ENCODE results near the gene SPHK2. TPM values are rescaled to one million over a fixed set of nuclear protein-coding genes. Genes with fewer than 3 reads are reported as not detected.
"Not testable (repeated sequence)": the region's sequence is repeated elsewhere in the genome, so short reads cannot be mapped to it uniquely, and the experiment has no call there.

SPHK2 gene
- total RNA-seq, 2 donors from 2014 or later: 26.9 to 27.2 TPM

DNA sequence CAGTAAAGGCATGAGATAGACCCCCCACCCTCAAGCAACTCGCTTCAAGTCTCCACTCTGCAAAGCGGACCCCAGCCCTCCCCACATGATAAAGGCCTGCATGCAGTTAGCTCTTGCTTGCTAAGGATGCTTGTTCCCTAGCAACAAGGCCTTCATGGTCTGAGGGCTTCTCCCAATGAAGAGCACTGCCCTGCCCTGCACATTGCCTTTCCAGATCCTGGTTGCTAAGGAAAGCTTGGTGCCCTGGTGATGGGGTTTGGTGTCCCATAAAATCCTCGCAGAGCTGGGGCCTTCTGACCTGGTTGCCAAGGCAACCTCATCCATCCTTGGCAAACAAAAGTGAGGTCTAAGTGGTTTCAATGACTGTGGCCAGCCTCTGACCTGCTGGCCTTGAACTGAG lies 11.9 kb downstream of the SPHK2 start:
- Mint-ChIP-seq H3K27ac (no peak overlapping the region), H3K4me3 (no peak overlapping the region), H3K27me3 (ENCODE audit: low read depth) (no peaks in the 10 kb centered on the region), H3K4me1 (ENCODE audit: low read depth) (peaks cover 54% of the 10 kb centered on the region), H3K36me3 (ENCODE audit: insufficient read depth in 2 of 2) (peaks cover 3% of the 10 kb centered on the region in 2 donors), H3K9me3 (no peaks in the 10 kb centered on the region)
- DNase-seq (no peak), ATAC-seq (replicated peaks in 1 of 2) (no peak)

DNA sequence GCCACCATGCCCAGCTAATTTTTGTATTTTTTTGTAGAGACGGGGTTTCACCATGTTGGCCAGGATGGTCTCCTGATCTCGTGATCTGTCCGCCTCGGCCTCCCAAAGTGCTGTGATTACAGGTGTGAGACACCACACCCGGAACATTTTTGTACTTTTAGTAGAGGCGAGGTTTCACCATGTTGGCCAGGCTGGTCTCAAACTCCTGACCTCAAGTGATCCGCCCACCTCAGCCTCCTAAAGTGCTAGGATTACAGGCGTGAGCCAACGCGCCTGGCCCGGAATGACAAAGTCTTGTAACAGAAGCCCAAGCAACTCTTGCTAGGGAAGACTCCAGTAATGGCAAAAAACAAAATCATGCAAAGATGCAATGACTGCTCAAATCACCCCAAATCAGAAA lies 13.0 kb downstream of the SPHK2 start:
- H3K27ac Mint-ChIP-seq; DNase-seq; H3K9me3 Mint-ChIP-seq; H3K4me3 Mint-ChIP-seq; H3K36me3 Mint-ChIP-seq (ENCODE audit: insufficient read depth in 2 of 2); H3K27me3 Mint-ChIP-seq (ENCODE audit: low read depth); ATAC-seq (replicated peaks in 1 of 2): not testable (repeated sequence)
- peaks cover 47% of the 10 kb centered on the region for H3K4me1 Mint-ChIP-seq (ENCODE audit: low read depth)

DNA sequence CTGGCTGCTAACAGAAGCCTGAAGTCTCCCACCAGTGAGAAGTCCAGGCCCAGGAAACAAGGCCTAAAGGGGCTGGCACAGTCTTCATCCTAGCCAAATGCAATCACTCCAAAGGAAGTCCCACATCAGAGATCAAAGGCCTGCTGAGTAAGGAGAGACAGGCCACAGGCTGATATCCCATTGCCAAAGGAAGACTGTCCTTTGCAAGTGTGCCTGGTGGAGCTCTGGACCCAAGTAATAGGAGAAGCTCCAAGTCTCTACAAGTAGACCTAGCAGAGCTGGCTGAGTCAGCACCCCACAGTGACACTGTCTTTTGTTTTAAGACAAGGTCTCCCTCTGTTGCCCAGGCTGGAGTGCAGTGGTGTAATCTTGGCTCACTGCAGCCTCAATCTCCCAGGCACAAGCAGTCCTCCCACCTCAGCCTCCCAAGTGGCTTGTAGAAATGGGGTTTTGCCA lies 13.4 kb downstream of the SPHK2 start:
- no peak for DNase-seq
- no peak overlapping the region for H3K4me3 Mint-ChIP-seq
- peaks cover 3% of the 10 kb centered on the region in 2 donors for H3K36me3 Mint-ChIP-seq (ENCODE audit: insufficient read depth in 2 of 2)
- ATAC-seq (replicated peaks in 1 of 2): no peak
- H3K4me1 Mint-ChIP-seq (ENCODE audit: low read depth): peaks cover 47% of the 10 kb centered on the region
- no peaks in the 10 kb centered on the region for H3K9me3 Mint-ChIP-seq
- no peak overlapping the region for H3K27ac Mint-ChIP-seq
- no peaks in the 10 kb centered on the region for H3K27me3 Mint-ChIP-seq (ENCODE audit: low read depth)

DNA sequence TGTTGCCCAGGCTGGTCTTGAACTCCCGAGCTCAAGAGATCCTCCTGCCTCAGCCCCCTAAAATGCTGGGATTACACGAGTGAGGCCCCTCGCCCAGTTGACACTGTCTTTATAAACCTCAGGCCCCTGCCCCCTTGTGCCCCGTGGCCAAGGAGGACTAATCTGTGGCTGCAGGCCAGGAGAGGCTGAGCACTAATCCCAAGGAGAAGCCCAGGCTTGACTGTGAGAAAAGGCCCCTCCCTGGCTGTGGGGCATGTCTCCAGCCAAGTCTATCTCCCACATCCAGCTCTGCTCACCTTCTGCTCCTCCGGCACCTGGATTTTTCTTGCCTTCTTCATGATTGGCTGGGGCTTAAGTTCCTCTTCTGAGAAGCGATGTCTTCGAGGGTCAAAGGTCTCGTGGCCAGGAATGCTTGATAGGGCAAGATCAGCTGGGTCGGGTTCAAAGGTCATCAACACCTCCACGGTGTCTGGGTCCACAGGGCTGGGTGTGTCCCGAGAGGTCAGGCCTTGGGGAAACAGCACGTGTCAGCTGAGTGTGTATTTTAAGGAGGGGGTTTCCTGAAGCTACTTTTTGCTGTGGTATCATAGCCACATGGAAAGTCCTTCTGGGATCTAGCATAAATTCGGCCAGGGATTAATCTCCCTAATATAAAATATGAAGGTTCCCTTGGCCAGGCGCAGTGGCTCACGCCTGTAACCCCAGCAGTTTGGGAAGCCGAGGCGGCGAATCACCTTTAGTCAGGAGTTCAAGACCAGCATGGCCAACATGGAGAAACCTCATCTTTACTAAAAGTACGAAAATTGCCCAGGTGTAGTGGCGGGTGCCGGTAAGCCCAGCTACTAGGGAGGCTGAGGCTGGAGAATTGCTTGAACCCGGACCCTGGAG lies 14.1 kb downstream of the SPHK2 start:
- H3K36me3 Mint-ChIP-seq (ENCODE audit: insufficient read depth in 2 of 2): peaks cover 3 to 4% of the 10 kb centered on the region in 2 donors
- no peaks in the 10 kb centered on the region for H3K27me3 Mint-ChIP-seq (ENCODE audit: low read depth)
- H3K4me3 Mint-ChIP-seq: peak overlapping the region; percentile 88 to 89
- ATAC-seq (replicated peaks in 1 of 2) (no peak), DNase-seq (no peak)
- peaks cover 0 to 1% of the 10 kb centered on the region in 2 donors for H3K9me3 Mint-ChIP-seq
- peaks cover 50% of the 10 kb centered on the region for H3K4me1 Mint-ChIP-seq (ENCODE audit: low read depth)
- peak overlapping the region; percentile 88 for H3K27ac Mint-ChIP-seq

DNA sequence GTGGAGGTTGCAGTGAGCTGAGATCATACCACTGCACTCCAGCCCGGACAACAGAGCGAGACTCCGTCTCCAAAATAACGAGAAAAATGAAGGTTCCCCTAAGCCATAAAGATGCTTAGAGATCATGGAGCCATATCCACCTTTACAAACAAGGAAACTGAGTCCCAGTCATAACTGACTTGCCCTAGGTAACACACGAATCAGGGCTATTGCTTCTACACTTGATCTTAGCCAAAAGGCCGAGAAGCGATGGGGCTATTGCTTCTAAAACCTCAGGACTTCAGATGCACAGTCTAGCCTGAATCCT lies 14.7 kb downstream of the SPHK2 start:
- H3K9me3 Mint-ChIP-seq: peaks cover 2 to 5% of the 10 kb centered on the region in 2 donors
- ATAC-seq (replicated peaks in 1 of 2): no peak
- H3K36me3 Mint-ChIP-seq (ENCODE audit: insufficient read depth in 2 of 2): peaks cover 3 to 7% of the 10 kb centered on the region in 2 donors
- H3K4me3 Mint-ChIP-seq: peak overlapping the region; percentile 88 to 89
- no peak for DNase-seq
- H3K27me3 Mint-ChIP-seq (ENCODE audit: low read depth): no peaks in the 10 kb centered on the region
- peak overlapping the region; percentile 88 for H3K27ac Mint-ChIP-seq
- H3K4me1 Mint-ChIP-seq (ENCODE audit: low read depth): peaks cover 56% of the 10 kb centered on the region

DNA sequence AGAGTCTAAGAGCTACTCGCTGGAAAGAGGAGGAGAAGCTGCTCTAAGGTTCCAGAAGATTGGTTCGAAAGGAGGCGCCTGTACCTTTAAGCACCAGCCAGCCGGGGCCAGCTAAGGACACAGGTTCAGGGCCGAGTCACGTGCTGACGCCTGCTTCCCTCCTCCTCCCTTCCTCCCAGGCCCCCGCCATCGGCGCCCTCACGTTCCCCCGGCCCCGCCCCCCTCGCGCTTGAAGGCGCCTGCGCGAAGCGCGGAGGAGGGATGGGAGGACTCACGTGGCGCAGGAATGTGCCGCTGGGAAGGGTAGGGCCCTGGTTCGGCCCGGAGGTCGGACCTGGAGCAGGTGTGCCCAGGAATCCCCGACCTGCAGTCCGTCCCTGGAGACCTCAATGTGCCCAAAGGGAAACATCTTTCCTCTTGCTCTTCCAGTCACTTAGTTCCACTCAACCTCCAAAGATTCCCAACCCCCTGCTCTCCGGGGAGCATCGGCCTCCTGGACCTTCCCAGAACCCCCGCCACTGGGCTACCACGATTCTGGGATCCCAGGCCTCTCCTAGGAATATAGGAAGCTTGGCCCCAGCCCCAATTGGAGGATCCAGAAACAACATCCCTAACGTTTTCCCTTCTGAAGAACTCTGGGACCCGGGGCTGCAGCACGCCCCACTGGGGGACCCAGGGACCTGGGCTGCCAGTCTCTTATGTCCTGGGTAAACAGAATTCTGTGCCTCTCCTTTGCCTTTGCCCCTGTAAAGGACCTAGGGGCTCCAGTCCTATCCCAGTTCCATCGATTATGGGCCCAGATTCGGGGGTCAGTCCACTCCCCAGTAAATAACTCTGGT lies 15.3 kb downstream of the SPHK2 start:
- no peaks in the 10 kb centered on the region for H3K27me3 Mint-ChIP-seq (ENCODE audit: low read depth)
- ATAC-seq (replicated peaks in 1 of 2) (peak; percentile 36 to 42), DNase-seq (peak; percentile 94)
- H3K4me3 Mint-ChIP-seq: peak overlapping the region; percentile 88 to 89
- H3K9me3 Mint-ChIP-seq: peaks cover 2 to 5% of the 10 kb centered on the region in 2 donors
- H3K36me3 Mint-ChIP-seq (ENCODE audit: insufficient read depth in 2 of 2): peaks cover 3 to 7% of the 10 kb centered on the region in 2 donors
- peaks cover 58% of the 10 kb centered on the region for H3K4me1 Mint-ChIP-seq (ENCODE audit: low read depth)
- H3K27ac Mint-ChIP-seq: peak overlapping the region; percentile 88

DNA sequence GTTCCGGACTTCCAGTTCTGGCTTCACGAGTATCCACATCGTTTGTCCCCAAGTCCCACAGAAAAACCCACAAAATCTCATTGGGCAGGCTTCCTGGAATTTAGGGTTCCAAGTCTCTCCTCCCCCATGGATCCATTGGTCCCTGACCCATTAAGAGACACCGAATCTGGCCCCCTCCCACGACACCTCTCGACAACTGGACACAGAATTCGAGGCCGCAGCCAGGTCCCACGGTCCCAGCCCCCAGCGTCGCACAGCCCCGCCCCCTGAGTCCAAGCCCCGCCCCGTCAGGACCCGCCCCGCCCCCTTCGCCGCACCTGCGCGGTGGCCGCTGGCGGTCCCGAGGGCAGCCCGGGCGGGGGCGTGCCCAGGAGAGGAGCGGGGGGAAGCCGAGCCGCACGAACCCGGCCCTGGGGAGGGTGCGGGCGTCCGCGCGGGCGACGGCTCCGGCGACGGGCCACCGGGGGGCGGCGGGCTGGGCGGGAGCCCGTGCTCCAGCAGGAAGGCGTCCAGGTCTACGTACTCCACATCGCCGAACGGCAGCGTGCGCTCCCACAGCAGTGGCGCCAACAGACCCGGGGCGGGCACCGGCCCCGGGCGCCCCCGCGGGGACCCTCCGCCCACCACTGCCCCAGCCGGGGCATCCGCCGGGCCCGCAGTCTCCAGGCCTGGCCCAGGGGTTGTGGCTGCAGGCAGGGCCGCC lies 16.1 kb downstream of the SPHK2 start:
- ATAC-seq (replicated peaks in 1 of 2) (peak; percentile 11 to 13), DNase-seq (peak; percentile 80 to 83)
- Mint-ChIP-seq H3K27ac (peak overlapping the region; percentile 81), H3K9me3 (peaks cover 2 to 5% of the 10 kb centered on the region in 2 donors), H3K4me3 (peak overlapping the region; percentile 90 to 92), H3K27me3 (ENCODE audit: low read depth) (no peaks in the 10 kb centered on the region), H3K4me1 (ENCODE audit: low read depth) (peaks cover 54% of the 10 kb centered on the region), H3K36me3 (ENCODE audit: insufficient read depth in 2 of 2) (peaks cover 0 to 4% of the 10 kb centered on the region in 2 donors)

DNA sequence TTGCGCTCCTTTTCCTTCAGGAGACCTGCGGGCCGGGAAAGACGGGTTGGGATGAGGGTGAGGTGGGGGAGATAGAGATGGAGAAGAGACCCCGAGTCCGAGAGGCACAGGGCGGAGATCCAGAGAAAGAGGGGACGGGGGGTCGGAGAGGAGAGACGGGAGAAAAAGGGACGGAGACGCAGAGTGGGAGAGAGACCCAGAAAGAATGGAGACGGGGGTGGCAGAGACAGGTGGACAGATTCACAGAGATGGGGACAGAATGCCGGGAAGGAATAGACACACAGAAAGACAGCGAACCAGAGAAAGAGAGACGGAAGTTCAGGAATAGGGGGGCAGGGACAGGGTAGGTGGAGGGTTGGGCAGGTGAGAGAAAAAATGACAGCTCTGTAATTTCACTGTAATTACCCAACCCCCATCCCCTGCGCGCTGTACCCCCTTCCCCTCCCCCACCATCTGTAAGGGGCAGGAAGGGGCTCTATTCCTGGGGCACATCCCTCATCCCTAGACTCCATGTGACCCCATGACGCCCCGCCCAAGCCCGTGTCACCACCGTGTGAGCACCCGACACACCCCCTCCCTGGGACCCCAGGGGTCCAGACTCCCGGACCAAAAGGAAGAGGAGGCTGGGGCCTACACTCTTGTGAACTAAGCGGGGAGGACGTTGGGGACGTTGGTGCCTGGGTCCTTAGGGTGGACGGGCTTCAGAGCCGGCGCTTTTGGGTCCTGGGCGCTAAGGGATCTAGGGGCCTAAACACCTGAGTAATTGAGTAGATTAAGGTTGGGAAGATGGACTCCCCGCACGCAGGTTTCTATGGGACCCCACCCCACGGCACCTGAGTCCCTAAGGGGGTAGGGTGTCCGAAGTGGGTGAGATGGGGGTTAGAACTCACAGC lies 16.9 kb downstream of the SPHK2 start:
- peaks cover 2 to 5% of the 10 kb centered on the region in 2 donors for H3K9me3 Mint-ChIP-seq
- DNase-seq (peak in 1 of 2 donors; percentile 49), ATAC-seq (replicated peaks in 1 of 2) (no peak)
- H3K27ac Mint-ChIP-seq: peak overlapping the region; percentile 79
- H3K36me3 Mint-ChIP-seq (ENCODE audit: insufficient read depth in 2 of 2): peaks cover 0 to 4% of the 10 kb centered on the region in 2 donors
- no peaks in the 10 kb centered on the region for H3K27me3 Mint-ChIP-seq (ENCODE audit: low read depth)
- peaks cover 50% of the 10 kb centered on the region for H3K4me1 Mint-ChIP-seq (ENCODE audit: low read depth)
- H3K4me3 Mint-ChIP-seq: peak overlapping the region; percentile 90 to 92

DNA sequence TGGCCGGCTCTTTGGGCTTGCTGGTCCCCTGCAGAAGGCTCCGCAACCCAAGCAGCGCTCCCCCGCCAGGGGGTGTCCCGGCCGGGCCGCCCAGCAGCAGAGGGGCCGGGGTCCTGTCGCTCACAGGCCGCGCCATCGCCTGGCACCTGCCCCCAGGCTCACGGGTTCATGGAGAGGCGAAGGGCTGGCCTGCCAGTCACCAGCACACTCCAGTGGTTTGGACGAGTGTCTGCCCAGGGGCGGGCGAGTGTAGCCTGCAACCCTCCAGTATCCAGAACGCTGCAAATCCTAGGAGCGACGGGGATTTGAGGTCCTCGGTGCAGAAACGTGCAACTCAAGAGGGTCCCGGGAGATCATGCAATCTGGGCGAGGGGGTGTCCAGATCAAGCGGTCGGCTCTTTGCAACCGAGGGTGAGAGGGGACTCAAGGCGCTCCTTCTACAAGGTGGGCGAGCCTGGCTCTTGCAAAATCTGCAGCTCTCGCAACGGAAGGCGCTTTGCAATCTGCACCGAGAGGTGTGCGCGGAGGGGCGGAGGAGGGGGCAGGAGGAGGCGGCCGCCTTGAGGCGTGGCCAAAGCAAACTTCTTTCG lies 17.6 kb downstream of the SPHK2 start, which contains the start of gene DBP:
Gene DBP (minus strand): TSS at position 521 of the 590 bp plus-strand sequence. CDS start 385 bp downstream, at position 136.
- peak within 1 kb of the TSS; percentile 90 to 92 for H3K4me3 Mint-ChIP-seq
- ATAC-seq (replicated peaks in 1 of 2) (peak; percentile 3), DNase-seq (peak in 1 of 2 donors; percentile 60)
- H3K4me1 Mint-ChIP-seq (ENCODE audit: low read depth): peaks cover 50% of the 10 kb centered on the region
- H3K36me3 Mint-ChIP-seq (ENCODE audit: insufficient read depth in 2 of 2): peaks cover 0 to 4% of the 10 kb centered on the region in 2 donors
- peaks cover 2 to 5% of the 10 kb centered on the region in 2 donors for H3K9me3 Mint-ChIP-seq
- H3K27ac Mint-ChIP-seq: peak within 1 kb of the TSS; percentile 74
- no peaks in the 10 kb centered on the region for H3K27me3 Mint-ChIP-seq (ENCODE audit: low read depth)

DNA sequence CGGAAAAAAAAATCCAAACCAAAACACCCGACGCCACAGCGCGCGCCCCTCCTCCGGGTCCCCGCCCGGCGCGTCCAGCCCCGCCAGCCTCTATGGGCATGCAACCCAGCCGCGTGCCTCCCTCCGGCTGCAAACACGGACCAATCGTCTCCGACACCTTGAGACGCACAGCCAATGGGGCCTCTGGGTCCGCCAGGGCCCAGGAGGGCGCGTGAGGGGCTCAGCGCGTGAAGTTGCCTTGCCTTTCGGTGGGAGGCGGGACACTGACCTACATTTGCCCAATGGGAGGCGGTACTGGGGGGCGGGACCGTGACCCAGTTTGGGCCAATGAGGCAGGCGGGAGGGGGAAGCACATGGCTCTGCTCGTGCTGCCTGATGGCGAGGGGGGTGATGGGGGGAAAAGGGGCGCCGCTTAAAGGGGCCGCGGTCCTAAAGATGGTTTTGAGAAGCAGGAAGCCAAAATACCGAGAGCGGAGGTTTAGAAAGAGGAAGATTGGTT lies 18.2 kb downstream of the SPHK2 start:
- ATAC-seq (replicated peaks in 1 of 2) (peak; percentile 77 to 80), DNase-seq (peak; percentile 98 to 99)
- peaks cover 0 to 4% of the 10 kb centered on the region in 2 donors for H3K36me3 Mint-ChIP-seq (ENCODE audit: insufficient read depth in 2 of 2)
- H3K4me1 Mint-ChIP-seq (ENCODE audit: low read depth): peaks cover 47% of the 10 kb centered on the region
- H3K27me3 Mint-ChIP-seq (ENCODE audit: low read depth): no peaks in the 10 kb centered on the region
- H3K27ac Mint-ChIP-seq: peak overlapping the region; percentile 74
- H3K4me3 Mint-ChIP-seq: peak overlapping the region; percentile 90 to 92
- H3K9me3 Mint-ChIP-seq: peaks cover 2 to 5% of the 10 kb centered on the region in 2 donors
